GM23338 (cell line): ENCODE data around the gene SLC6A5. TPM values are rescaled to one million over a fixed set of nuclear protein-coding genes. Genes with fewer than 3 reads are reported as not detected.

Source experiments
- ATAC-seq: fragments of 200-7000 bp; cut with Tn5 transposase; 3 replicates; pipeline ENCODE4 v1.9.1; 2020
- DNase-seq: peaks from one replicate; pipeline ENCODE4 v3.0.0-alpha.2; 2015; ENCODE audit warnings: low spot score
- H2AFZ ChIP-seq: fragments of 200-600 bp; sonication (generic); 2 replicates; pipeline ENCODE4 v1.8.0; 2016; ENCODE audit warnings: antibody characterized with exemption, mild to moderate bottlenecking, moderate library complexity
- H3F3A ChIP-seq: fragments of 200-600 bp; sonication (generic); replicated peaks from 2 replicates; pipeline ENCODE4 v1.8.0; 2017; ENCODE audit warnings: antibody characterized with exemption, mixed run types, low read depth
- H3K27ac ChIP-seq: fragments of 200-600 bp; sonication (generic); 2 replicates; pipeline ENCODE4 v1.6.1; 2016; ENCODE audit warnings: low read depth
- H3K27me3 ChIP-seq: fragments of 200-600 bp; sonication (generic); 2 replicates; pipeline ENCODE4 v1.8.0; 2016; ENCODE audit warnings: mild to moderate bottlenecking, mixed run types, moderate library complexity; ENCODE audit not compliant: insufficient read depth
- H3K36me3 ChIP-seq: fragments of 200-600 bp; sonication (generic); 2 replicates; pipeline ENCODE4 v1.8.0; 2016; ENCODE audit warnings: mild to moderate bottlenecking; ENCODE audit not compliant: insufficient read depth
- H3K4me1 ChIP-seq: fragments of 200-600 bp; sonication (generic); 2 replicates; pipeline ENCODE4 v1.8.0; 2016; ENCODE audit warnings: mild to moderate bottlenecking, moderate library complexity; ENCODE audit not compliant: insufficient read depth
- H3K4me2 ChIP-seq: fragments of 200-600 bp; sonication (generic); 2 replicates; pipeline ENCODE4 v1.7.1; 2017; ENCODE audit warnings: mixed run types
- H3K4me3 ChIP-seq: fragments of 200-600 bp; sonication (generic); 2 replicates; pipeline ENCODE4 v1.6.1; 2016; ENCODE audit warnings: mixed run types
- H3K79me2 ChIP-seq: fragments of 200-600 bp; sonication (generic); replicated peaks from 2 replicates; pipeline ENCODE4 v1.8.0; 2017; ENCODE audit warnings: mild to moderate bottlenecking; ENCODE audit not compliant: insufficient read depth
- H3K9me2 ChIP-seq: fragments of 200-600 bp; sonication (generic); 2 replicates; pipeline ENCODE4 v1.8.0; 2017; ENCODE audit not compliant: insufficient read depth
- H4K20me1 ChIP-seq: fragments of 200-600 bp; sonication (generic); replicated peaks from 2 replicates; pipeline ENCODE4 v1.8.0; 2017; ENCODE audit warnings: mild to moderate bottlenecking; ENCODE audit not compliant: insufficient read depth
- H3K27ac Mint-ChIP-seq: 2 replicates; pipeline ENCODE4 v1.8.0; 2020; ENCODE audit warnings: inconsistent platforms, mild to moderate bottlenecking, moderate library complexity, mixed read lengths
- H3K27me3 Mint-ChIP-seq: 3 replicates; pipeline ENCODE4 v1.8.0; 2022; ENCODE audit warnings: low read depth, mild to moderate bottlenecking, moderate library complexity, mixed read lengths, inconsistent platforms; ENCODE audit not compliant: insufficient read depth, poor library complexity
- H3K36me3 Mint-ChIP-seq: 3 replicates; pipeline ENCODE4 v1.8.0; 2021; ENCODE audit warnings: low read depth, mild to moderate bottlenecking, inconsistent platforms, moderate library complexity, mixed read lengths
- H3K4me1 Mint-ChIP-seq: 3 replicates; pipeline ENCODE4 v1.8.0; 2020; ENCODE audit warnings: mild to moderate bottlenecking, inconsistent platforms, mixed read lengths
- H3K4me3 Mint-ChIP-seq: 3 replicates; pipeline ENCODE4 v1.8.0; 2021; ENCODE audit warnings: moderate library complexity, mild to moderate bottlenecking, inconsistent platforms, mixed read lengths
- H3K9me3 Mint-ChIP-seq: 3 replicates; pipeline ENCODE4 v1.8.0; 2020; ENCODE audit warnings: moderate library complexity, mild to moderate bottlenecking, inconsistent platforms, mixed read lengths
- CREB1 ChIP-seq: fragments of 250-450 bp; sonication (Bioruptor Pico); IDR thresholded peaks from 2 replicates; pipeline ENCODE4 v1.5.0; 2020; ENCODE audit warnings: low read depth, mild to moderate bottlenecking, moderate library complexity
- CTCF ChIP-seq, 2 experiments: fragments of 200-600 bp in 1 of 2; sonication (generic) in 1 of 2; conservative IDR thresholded peaks; 2 replicates each; pipeline versions ENCODE4 v1.5.1 to v1.6.1; 2016 to 2017; ENCODE audit warnings: antibody characterized with exemption in 2 of 2, low read depth in 2 of 2, mild to moderate bottlenecking in 2 of 2, moderate library complexity in 1 of 2
- ETS1 ChIP-seq: IDR thresholded peaks from 2 replicates; pipeline ENCODE4 v1.6.1; 2016; ENCODE audit warnings: antibody characterized with exemption
- EZH2 ChIP-seq: fragments of 200-600 bp; sonication (generic); IDR thresholded peaks from one replicate; pipeline ENCODE4 v1.8.0; 2017; ENCODE audit warnings: antibody characterized with exemption, mild to moderate bottlenecking, low read depth; ENCODE audit not compliant: unreplicated experiment
- EZH2phosphoT487 ChIP-seq: fragments of 200-600 bp; sonication (generic); IDR thresholded peaks from one replicate; pipeline ENCODE4 v1.8.1; 2018; ENCODE audit warnings: antibody characterized with exemption; ENCODE audit not compliant: unreplicated experiment
- JUNB ChIP-seq: IDR thresholded peaks from one replicate; pipeline ENCODE4 v1.6.1; 2016; ENCODE audit warnings: antibody characterized with exemption; ENCODE audit not compliant: unreplicated experiment
- NANOG ChIP-seq: IDR thresholded peaks from 2 replicates; pipeline ENCODE4 v1.6.1; 2016; ENCODE audit warnings: antibody characterized with exemption, borderline replicate concordance
- POLR2AphosphoS5 ChIP-seq: IDR thresholded peaks from 2 replicates; pipeline ENCODE4 v1.6.1; 2016; ENCODE audit warnings: antibody characterized with exemption, low read depth
- REST ChIP-seq: IDR thresholded peaks from one replicate; pipeline ENCODE4 v1.6.1; 2018; ENCODE audit warnings: antibody characterized with exemption; ENCODE audit not compliant: unreplicated experiment
- STAT1 ChIP-seq: IDR thresholded peaks from one replicate; pipeline ENCODE4 v1.6.1; 2016; ENCODE audit warnings: antibody characterized with exemption; ENCODE audit not compliant: unreplicated experiment
- ZNF114 ChIP-seq: fragments of 250-450 bp; sonication (Bioruptor Pico); IDR thresholded peaks from 2 replicates; pipeline ENCODE4 v1.5.0; 2020; ENCODE audit warnings: mild to moderate bottlenecking, moderate library complexity
- ZNF331 ChIP-seq: fragments of 250-450 bp; sonication (Bioruptor Pico); IDR thresholded peaks from 2 replicates; pipeline ENCODE4 v1.5.0; 2020; ENCODE audit warnings: low read depth, mild to moderate bottlenecking, moderate library complexity
- ZNF462 ChIP-seq: fragments of 250-450 bp; sonication (Bioruptor Pico); IDR thresholded peaks from 2 replicates; pipeline ENCODE4 v1.5.0; 2020; ENCODE audit warnings: mild to moderate bottlenecking, moderate library complexity
- polyA plus RNA-seq: library from polyadenylated mRNA; unstranded; fragments of >200 nt; fragmentation: Nextera tagmentation; extraction: Ambion mirVana; gene quantifications from 2 replicates; pipeline ENCODE4 v1.2.1, GENCODE V29; 2016
- total RNA-seq: library from RNA; depleted of rRNA; stranded (reverse); fragments of >200 nt; shearing (Covaris generic); gene quantifications from 2 replicates; pipeline ENCODE4 v1.2.3, GENCODE V29; 2014

The SLC6A5 gene
- total and polyA plus RNA-seq, 2 experiments from 2014 or later: not detected

GRCh38 chr11:20620988-20621387, 21.6 kb downstream of the SLC6A5 start:
- no peak overlapping the region for H3K27ac ChIP-seq
- H3K79me2 ChIP-seq: no peaks in the 10 kb centered on the region
- H3K4me1 ChIP-seq: peaks cover 18% of the 10 kb centered on the region
- no peaks in the 10 kb centered on the region for H4K20me1 ChIP-seq
- Mint-ChIP-seq H3K4me1 (peaks cover 35% of the 10 kb centered on the region), H3K27me3 (peaks cover 4% of the 10 kb centered on the region), H3K4me3 (no peak overlapping the region; the same call in 2 of the 3 replicates), H3K9me3 (no peaks in the 10 kb centered on the region; the same call in 2 of the 3 replicates), H3K27ac (no peak overlapping the region), H3K36me3 (no peaks in the 10 kb centered on the region)
- 0 out of 2 replicates have a peak, but pooled peaks cover 6% of the 10 kb centered on the region for H3F3A ChIP-seq
- no peak overlapping the region for H3K4me3 ChIP-seq
- DNase-seq: no peak
- no peaks in the 10 kb centered on the region for H3K36me3 ChIP-seq
- H2AFZ ChIP-seq: no peak overlapping the region
- 0 out of 2 replicates have a peak, but pooled peaks cover 3% of the 10 kb centered on the region for H3K9me2 ChIP-seq
- H3K27me3 ChIP-seq: no peaks in the 10 kb centered on the region
- TF ChIP-seq ETS1 (no peak), CREB1 (CRISPR knock-in tag) (no peak), POLR2AphosphoS5 (no peak), ZNF331 (CRISPR knock-in tag) (no peak), JUNB (no peak), ZNF462 (CRISPR knock-in tag) (no peak), ZNF114 (CRISPR knock-in tag) (no peak), EZH2 (no peak), NANOG (no peak), REST (no peak), CTCF (conservative IDR thresholded peaks at IDR 0.05; ENCODE audit: low read depth in 2 of 2) (no peak), STAT1 (no peak), EZH2phosphoT487 (no peak)
- no peak for ATAC-seq
- peak overlapping the region; percentile 68 for H3K4me2 ChIP-seq
